Liver (tissue), 9 donors: ENCODE measurements around the gene ACADSB. TPM values are rescaled to one million over a fixed set of nuclear protein-coding genes. Genes with fewer than 3 reads are reported as not detected.

Experiments
- DNase-seq: peaks from one replicate; pipeline ENCODE4 v3.0.0-alpha.2; 2017; ENCODE audit warnings: low spot score
- H3K27ac ChIP-seq, 2 donors: one replicate each; pipeline ENCODE4 v1.7.0; 2013; ENCODE audit warnings: inconsistent platforms in 2 of 2, low read length in 2 of 2, control low read depth in 1 of 2, low read depth in 1 of 2, mild to moderate bottlenecking in 1 of 2
- H3K27me3 ChIP-seq, 4 donors: one replicate each; pipeline versions ENCODE4 v1.6.1 to v1.7.0; 2013; ENCODE audit warnings: low read length in 3 of 4, inconsistent platforms in 1 of 4, mild to moderate bottlenecking in 1 of 4, moderate library complexity in 1 of 4; ENCODE audit not compliant: control insufficient read depth in 4 of 4, insufficient read depth in 4 of 4
- H3K36me3 ChIP-seq, 4 donors: one replicate each; pipeline versions ENCODE4 v1.6.1 to v1.7.0; 2013; ENCODE audit warnings: low read length in 3 of 4, mild to moderate bottlenecking in 3 of 4, low read depth in 1 of 4, moderate library complexity in 1 of 4; ENCODE audit not compliant: control insufficient read depth in 4 of 4, insufficient read depth in 3 of 4
- H3K4me1 ChIP-seq, 4 donors: one replicate each; pipeline versions ENCODE4 v1.6.1 to v1.7.0; 2013; ENCODE audit warnings: low read length in 3 of 4, mild to moderate bottlenecking in 3 of 4, moderate library complexity in 1 of 4; ENCODE audit not compliant: control insufficient read depth in 4 of 4, insufficient read depth in 4 of 4
- H3K4me3 ChIP-seq, 3 donors: one replicate each; pipeline versions ENCODE4 v1.6.1 to v1.7.0; 2013; ENCODE audit warnings: low read length in 3 of 3, control low read depth in 1 of 3, low read depth in 1 of 3, mild to moderate bottlenecking in 1 of 3
- H3K9ac ChIP-seq, 2 donors: one replicate each; pipeline ENCODE4 v1.7.0; 2013; ENCODE audit warnings: low read length in 2 of 2, mild to moderate bottlenecking in 2 of 2, moderate library complexity in 2 of 2, control low read depth in 1 of 2, low read depth in 1 of 2
- H3K9me3 ChIP-seq, 4 donors: one replicate each; pipeline versions ENCODE4 v1.6.1 to v1.7.0; 2013; ENCODE audit warnings: low read length in 3 of 4; ENCODE audit not compliant: control insufficient read depth in 4 of 4
- CTCF ChIP-seq: fragments of 150-350 bp; IDR thresholded peaks from 2 replicates; pipeline ENCODE4 v1.5.1; 2017; ENCODE audit warnings: improper control_type of control experiment, low read depth, low read length; ENCODE audit not compliant: missing input control
- GABPA ChIP-seq, 2 donors: IDR thresholded peaks in 1 of 2; conservative IDR thresholded peaks in 1 of 2; 2 replicates each; pipeline ENCODE4 v1.6.1; 2016; ENCODE audit warnings: antibody characterized with exemption in 2 of 2, mild to moderate bottlenecking in 1 of 2, moderate library complexity in 1 of 2
- HNF4A ChIP-seq, 2 donors: conservative IDR thresholded peaks; 2 replicates each; pipeline ENCODE4 v1.6.1; 2016; ENCODE audit warnings: antibody characterized with exemption in 2 of 2, mild to moderate bottlenecking in 2 of 2
- HNF4G ChIP-seq: IDR thresholded peaks from 2 replicates; pipeline ENCODE4 v1.6.1; 2016; ENCODE audit warnings: antibody characterized with exemption
- JUND ChIP-seq, 2 donors: IDR thresholded peaks; 2 replicates each; pipeline ENCODE4 v1.6.1; 2016; ENCODE audit warnings: antibody characterized with exemption in 2 of 2
- NR2F2 ChIP-seq: IDR thresholded peaks from 2 replicates; pipeline ENCODE4 v1.6.1; 2016; ENCODE audit warnings: antibody characterized with exemption
- RAD21 ChIP-seq, 2 donors: IDR thresholded peaks; 2 replicates each; pipeline ENCODE4 v1.6.1; 2016; ENCODE audit warnings: antibody characterized with exemption in 2 of 2, mild to moderate bottlenecking in 2 of 2
- REST ChIP-seq: IDR thresholded peaks from 2 replicates; pipeline ENCODE4 v1.6.1; 2016; ENCODE audit warnings: antibody characterized with exemption, mild to moderate bottlenecking
- TAF1 ChIP-seq: conservative IDR thresholded peaks from 2 replicates; pipeline ENCODE4 v1.6.1; 2016; ENCODE audit warnings: antibody characterized with exemption, mild to moderate bottlenecking
- YY1 ChIP-seq: IDR thresholded peaks from 2 replicates; pipeline ENCODE4 v1.6.1; 2016; ENCODE audit warnings: antibody characterized with exemption, mild to moderate bottlenecking
- WGBS: extraction: QIAGEN DNeasy Blood & Tissue Kit; methylation state at CpG from one replicate; pipeline ENCODE4 v1.1.7; 2013; 5-methylcytosine and 5-hydroxymethylcytosine counted together
- polyA plus RNA-seq, 2 donors: library from polyadenylated mRNA; stranded (reverse) in 1 of 2; unstranded in 1 of 2; fragments of 200-250 nt in 1 of 2; fragments of >200 nt in 1 of 2; fragmentation: Nextera tagmentation in 1 of 2; extraction: Ambion mirVana in 1 of 2; gene quantifications; one replicate each; pipeline versions ENCODE4 v1.2.1 to v1.2.3, GENCODE V29; 2013 to 2015
- total RNA-seq, 2 donors: library from RNA; depleted of rRNA; stranded (reverse); fragments of >200 nt; gene quantifications; one replicate each; pipeline ENCODE4 v1.2.3, GENCODE V29; 2014
- TF ChIP-seq, protein P1 (sequence below): IDR thresholded peaks from 2 replicates; pipeline ENCODE4 v1.6.1; 2016; ENCODE audit warnings: antibody characterized with exemption
- TF ChIP-seq, protein P2 (sequence below): IDR thresholded peaks from 2 replicates; pipeline ENCODE4 v1.6.1; 2016; ENCODE audit warnings: antibody characterized with exemption
- TF ChIP-seq, protein P3 (sequence below): IDR thresholded peaks from 2 replicates; pipeline ENCODE4 v1.6.1; 2016; ENCODE audit warnings: antibody characterized with exemption
- donor health status: healthy.
- donor health status: healthy.
- donor health status: healthy.
- donor health status: healthy.
- donor health status: healthy.

ACADSB gene
- total and polyA plus RNA-seq, 4 donors = 97.9 to 164 (median 110) TPM

- TF ChIP-seq, protein P1, sequence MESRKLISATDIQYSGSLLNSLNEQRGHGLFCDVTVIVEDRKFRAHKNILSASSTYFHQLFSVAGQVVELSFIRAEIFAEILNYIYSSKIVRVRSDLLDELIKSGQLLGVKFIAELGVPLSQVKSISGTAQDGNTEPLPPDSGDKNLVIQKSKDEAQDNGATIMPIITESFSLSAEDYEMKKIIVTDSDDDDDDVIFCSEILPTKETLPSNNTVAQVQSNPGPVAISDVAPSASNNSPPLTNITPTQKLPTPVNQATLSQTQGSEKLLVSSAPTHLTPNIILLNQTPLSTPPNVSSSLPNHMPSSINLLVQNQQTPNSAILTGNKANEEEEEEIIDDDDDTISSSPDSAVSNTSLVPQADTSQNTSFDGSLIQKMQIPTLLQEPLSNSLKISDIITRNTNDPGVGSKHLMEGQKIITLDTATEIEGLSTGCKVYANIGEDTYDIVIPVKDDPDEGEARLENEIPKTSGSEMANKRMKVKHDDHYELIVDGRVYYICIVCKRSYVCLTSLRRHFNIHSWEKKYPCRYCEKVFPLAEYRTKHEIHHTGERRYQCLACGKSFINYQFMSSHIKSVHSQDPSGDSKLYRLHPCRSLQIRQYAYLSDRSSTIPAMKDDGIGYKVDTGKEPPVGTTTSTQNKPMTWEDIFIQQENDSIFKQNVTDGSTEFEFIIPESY = peak; percentile 37
Observed at GRCh38 chr10:122980209-122981065, 28.4 kb upstream of the ACADSB start, which contains the start of gene PSTK (continued).

- peak overlapping the region; percentile 95 to 98 for H3K27ac ChIP-seq
- no peaks in the 10 kb centered on the region for H3K36me3 ChIP-seq
- TF ChIP-seq RAD21 (IDR thresholded peaks at IDR 0.05) = peak; percentile 37 to 71
- TF ChIP-seq CTCF = peak; percentile 31
- TF ChIP-seq, protein P2, sequence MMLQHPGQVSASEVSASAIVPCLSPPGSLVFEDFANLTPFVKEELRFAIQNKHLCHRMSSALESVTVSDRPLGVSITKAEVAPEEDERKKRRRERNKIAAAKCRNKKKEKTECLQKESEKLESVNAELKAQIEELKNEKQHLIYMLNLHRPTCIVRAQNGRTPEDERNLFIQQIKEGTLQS = no peak
- TF ChIP-seq, protein P3, sequence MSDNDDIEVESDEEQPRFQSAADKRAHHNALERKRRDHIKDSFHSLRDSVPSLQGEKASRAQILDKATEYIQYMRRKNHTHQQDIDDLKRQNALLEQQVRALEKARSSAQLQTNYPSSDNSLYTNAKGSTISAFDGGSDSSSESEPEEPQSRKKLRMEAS = no peak
- DNase-seq = no peak
- 28% methylated on average over 4 of the region's 4 CpGs for WGBS
- no peaks in the 10 kb centered on the region for H3K9me3 ChIP-seq
- no peaks in the 10 kb centered on the region for H3K27me3 ChIP-seq
- peaks cover 2 to 52% (median 39%) of the 10 kb centered on the region in 4 donors for H3K4me1 ChIP-seq
- H3K4me3 ChIP-seq = peak overlapping the region; percentile 56 to 77 (median 74)
- H3K9ac ChIP-seq = peak overlapping the region in 1 of 2 donors; percentile 27
Observed at GRCh38 chr10:122981066-122981464, 27.7 kb upstream of the ACADSB start.

DNA sequence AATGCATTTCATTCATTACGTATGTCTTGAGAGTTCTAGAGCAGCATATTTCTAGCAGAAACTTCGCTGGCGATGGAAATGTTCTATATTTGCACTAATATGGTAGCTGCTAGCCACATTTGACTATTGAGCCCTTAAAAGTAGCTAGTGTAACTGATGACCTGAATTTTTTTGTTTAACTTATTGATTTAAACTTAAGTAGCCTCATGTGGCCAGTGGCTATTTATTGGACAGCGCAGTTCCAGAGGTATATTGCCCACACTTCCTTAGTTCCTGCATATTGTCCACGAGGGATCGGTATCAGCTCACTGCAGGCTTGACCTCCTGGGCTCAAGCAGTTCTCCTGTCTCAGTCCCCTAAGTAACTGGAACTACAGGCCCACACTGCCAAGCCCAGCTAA is 24.9 kb upstream of the ACADSB start:
- peaks cover 5 to 63% (median 45%) of the 10 kb centered on the region in 4 donors for H3K4me1 ChIP-seq
- H3K9me3 ChIP-seq = no peaks in the 10 kb centered on the region
- DNase-seq = no peak
- H3K36me3 ChIP-seq = no peaks in the 10 kb centered on the region
- no peaks in the 10 kb centered on the region for H3K27me3 ChIP-seq
- H3K4me3 ChIP-seq = peak overlapping the region in 1 of 3 donors; percentile 8
- peak overlapping the region; percentile 37 to 53 for H3K27ac ChIP-seq
- WGBS = 46% methylated on average over 6 of the region's 6 CpGs
- no peak overlapping the region for H3K9ac ChIP-seq
- TF ChIP-seq JUND (IDR thresholded peaks at IDR 0.05) = no peak
- TF ChIP-seq NR2F2 = no peak
- no peak for TF ChIP-seq HNF4G
- TF ChIP-seq RAD21 (IDR thresholded peaks at IDR 0.05) = peak in 1 of 2 donors; percentile 40
- peak; percentile 48 to 49 for TF ChIP-seq HNF4A (conservative IDR thresholded peaks at IDR 0.05)
- TF ChIP-seq GABPA (IDR thresholded peaks at IDR 0.05 in 1 of 2, conservative IDR thresholded peaks at IDR 0.05 in 1 of 2) = no peak
- no peak for TF ChIP-seq CTCF
- peak; percentile 87 for TF ChIP-seq YY1
- TF ChIP-seq, protein P1 = peak; percentile 60
- TF ChIP-seq TAF1 = no peak
- peak; percentile 69 for TF ChIP-seq REST
- TF ChIP-seq, protein P2 = no peak
- TF ChIP-seq, protein P3 = peak; percentile 61
